Activated T-helper 1 cell treated with anti-CD3 and anti-CD28 coated beads, Interleukin-12 subunit alpha, Interleukin-12 subunit beta, Interleukin-2, Interleukin-4 antibody, amounts not matched to agents 30 ng/mL and 10 ng/mL and 1 ng/mL, durations not matched to agents 14 hours and 24 hours and 36 hours (primary cell): ENCODE results near the gene ATF5. TPM values are rescaled to one million over a fixed set of nuclear protein-coding genes. Genes with fewer than 3 reads are reported as not detected.
"Not testable (repeated sequence)": the region's sequence is repeated elsewhere in the genome, so short reads cannot be mapped to it uniquely, and the experiment has no call there.

Experiments used
- DNase-seq: peaks from one replicate; pipeline ENCODE4 v3.0.0; 2021; ENCODE audit warnings: low spot score
- H3K27ac Mint-ChIP-seq: one replicate; pipeline ENCODE4 v1.8.0; 2021; ENCODE audit warnings: mild to moderate bottlenecking, mixed read lengths
- H3K27me3 Mint-ChIP-seq: one replicate; pipeline ENCODE4 v1.8.0; 2022; ENCODE audit warnings: mild to moderate bottlenecking, moderate library complexity, mixed read lengths; ENCODE audit not compliant: insufficient read depth
- H3K36me3 Mint-ChIP-seq: one replicate; pipeline ENCODE4 v1.8.0; 2021; ENCODE audit warnings: low read depth, mixed read lengths
- H3K4me1 Mint-ChIP-seq: one replicate; pipeline ENCODE4 v1.8.0; 2021; ENCODE audit warnings: low read depth, mixed read lengths
- H3K4me3 Mint-ChIP-seq: one replicate; pipeline ENCODE4 v1.8.0; 2021; ENCODE audit warnings: mild to moderate bottlenecking, moderate library complexity, mixed read lengths
- H3K9me3 Mint-ChIP-seq: one replicate; pipeline ENCODE4 v1.8.0; 2021; ENCODE audit warnings: mixed read lengths
- intact Hi-C: fragments of 100-400 bp; cut with micrococcal nuclease; formaldehyde crosslinking; loops from one replicate; pipeline ENCODE4 v1.15.1; 2024
- total RNA-seq: library from RNA; stranded (reverse); gene quantifications from 2 replicates; pipeline ENCODE4 v1.2.3, GENCODE V29; 2022

Gene ATF5
- total RNA-seq, 1 donor from 2014 or later: 52.0 TPM

DNA sequence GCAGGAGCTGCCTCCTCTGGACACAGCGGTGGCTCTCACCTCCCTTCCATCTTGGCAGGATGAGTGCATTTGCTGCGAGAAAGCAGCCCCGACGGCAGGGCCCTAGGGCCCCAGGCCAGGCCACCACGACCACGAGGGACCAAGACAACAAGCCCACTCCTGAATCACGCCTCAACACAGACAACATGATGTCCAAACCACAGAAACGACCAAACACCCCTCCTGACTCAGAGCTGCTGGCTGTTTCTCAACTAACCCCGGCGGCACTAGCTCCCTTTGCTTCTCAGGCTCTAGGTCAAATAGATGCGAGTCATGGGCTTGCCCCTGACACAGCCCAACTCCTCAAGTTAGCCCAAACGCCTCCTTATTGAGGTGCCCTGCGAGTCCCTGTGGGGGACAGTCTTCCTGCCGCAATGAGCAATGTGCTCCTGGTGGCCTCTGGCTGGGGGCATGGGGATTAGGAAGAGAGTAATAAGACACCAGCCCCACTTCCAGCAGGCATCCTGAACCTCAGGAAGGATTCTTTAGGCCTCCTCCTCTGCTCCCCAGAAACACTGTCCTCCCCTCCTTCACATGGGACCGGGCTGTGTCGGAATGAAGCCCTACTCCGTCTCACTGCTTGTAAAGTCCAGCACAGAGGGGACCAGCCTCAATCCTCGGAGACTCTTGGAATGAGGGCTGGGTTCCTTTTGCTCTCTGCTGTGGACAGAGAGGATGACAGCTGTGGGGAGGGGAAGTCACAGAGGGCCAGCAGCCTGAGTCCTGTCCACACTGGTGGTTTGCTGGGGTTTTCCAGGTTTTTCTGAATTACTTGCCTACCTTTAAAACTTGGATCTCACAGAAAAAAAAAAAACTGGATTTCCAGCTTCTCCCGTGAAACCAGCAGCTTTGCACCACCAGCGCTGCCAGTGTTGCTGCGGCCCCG lies 6.9 kb upstream of the ATF5 start:
- peaks cover 56% of the 10 kb centered on the region for H3K36me3 Mint-ChIP-seq
- H3K4me3 Mint-ChIP-seq: no peak overlapping the region
- H3K27me3 Mint-ChIP-seq: no peaks in the 10 kb centered on the region
- H3K27ac Mint-ChIP-seq: peak overlapping the region; percentile 63
- intact Hi-C loops: no loop called here
- H3K4me1 Mint-ChIP-seq: peaks cover 39% of the 10 kb centered on the region
- DNase-seq: no peak
- H3K9me3 Mint-ChIP-seq: no peaks in the 10 kb centered on the region

DNA sequence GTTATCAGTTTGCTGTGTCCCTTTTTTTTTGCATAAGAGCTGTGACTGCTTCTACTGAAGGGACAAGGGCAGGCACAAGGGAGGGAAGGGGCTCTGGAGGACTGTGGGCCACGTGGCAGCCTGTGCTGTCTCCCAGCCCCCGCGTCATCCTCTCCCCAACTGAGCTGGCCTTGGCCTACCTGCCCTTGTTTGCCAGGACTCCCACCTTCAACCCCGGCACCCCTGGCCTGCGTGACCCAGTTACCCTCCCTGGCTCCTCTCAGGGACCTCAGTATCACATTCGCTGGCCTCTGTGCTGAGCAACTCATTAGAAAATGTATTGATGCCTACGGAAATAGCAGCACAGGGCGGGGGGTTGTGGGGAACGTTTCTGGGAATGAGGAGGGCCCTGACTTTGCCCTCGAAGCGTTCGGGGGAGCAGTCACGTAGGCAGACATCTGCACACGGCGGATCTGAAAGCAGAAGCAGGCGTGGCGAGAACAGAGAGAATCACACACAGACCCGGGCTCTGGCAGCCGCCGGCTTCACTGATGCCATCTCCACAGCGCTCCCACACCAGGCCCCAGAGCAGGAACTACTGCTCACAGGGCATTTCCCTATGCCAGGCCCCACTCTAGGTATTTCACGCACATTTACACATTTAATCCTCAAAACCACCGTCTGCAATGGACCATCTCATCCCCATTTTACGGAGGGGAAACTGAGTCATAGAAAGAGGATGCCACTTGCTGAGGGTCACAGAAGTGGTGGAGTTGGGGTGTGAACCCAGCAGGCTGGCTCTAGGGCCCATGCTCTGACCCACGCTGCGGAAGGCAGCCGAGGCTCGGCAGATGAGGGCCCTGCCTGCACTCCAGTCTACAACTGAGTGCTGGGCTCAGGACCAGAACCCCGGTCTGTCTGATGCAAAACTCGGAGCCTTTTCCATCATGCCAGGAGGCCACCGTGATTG lies 5.7 kb upstream of the ATF5 start:
- Mint-ChIP-seq H3K36me3 (peaks cover 59% of the 10 kb centered on the region), H3K27me3 (no peaks in the 10 kb centered on the region), H3K4me3 (no peak overlapping the region), H3K9me3 (no peaks in the 10 kb centered on the region), H3K4me1 (peaks cover 44% of the 10 kb centered on the region), H3K27ac (peak overlapping the region; percentile 23)
- DNase-seq: no peak
- intact Hi-C loops: no loop called here

DNA sequence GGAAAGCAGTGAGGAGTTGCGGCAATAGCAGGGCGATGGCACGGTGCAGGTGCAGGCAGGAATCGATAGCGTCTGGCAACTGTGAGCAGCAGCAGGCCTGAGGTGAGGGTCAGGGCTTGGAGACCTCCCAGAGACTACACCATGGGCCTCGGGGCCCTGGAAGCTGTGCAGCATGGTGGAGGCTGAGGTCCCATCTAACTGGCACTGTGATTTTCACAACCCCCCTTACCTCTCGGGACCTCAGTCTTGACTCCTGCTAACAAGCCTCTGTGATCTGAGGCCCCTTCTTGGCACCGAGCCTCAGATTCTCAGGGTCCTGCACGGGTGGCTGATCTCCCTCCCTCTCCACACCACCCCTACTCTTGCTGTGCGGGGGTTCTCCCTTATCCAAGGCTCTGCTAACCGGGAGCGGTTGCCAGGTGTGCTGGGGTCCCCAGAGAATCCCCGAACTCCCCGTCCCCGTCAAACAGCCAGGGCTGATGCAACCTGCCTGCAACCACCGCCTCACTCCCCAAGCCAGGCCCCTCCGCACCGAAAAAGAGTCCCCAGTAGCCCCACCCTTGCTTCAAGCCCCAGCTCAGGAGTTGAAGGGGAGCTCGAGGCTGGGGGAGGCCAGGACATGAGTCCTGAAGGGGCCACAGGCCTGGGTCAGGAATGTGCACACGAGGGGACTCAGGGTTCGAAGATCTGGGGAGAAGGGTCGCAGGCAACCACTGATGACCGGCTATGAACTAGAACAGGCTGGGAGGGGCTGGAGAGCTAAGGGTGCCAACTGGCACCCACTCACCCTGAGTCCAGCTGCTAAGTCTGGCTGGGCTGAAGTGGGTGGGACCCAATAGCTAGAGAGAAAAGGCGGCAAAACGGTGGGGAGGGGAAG lies 4.8 kb upstream of the ATF5 start:
- intact Hi-C loops: no loop called here
- Mint-ChIP-seq H3K4me3 (no peak overlapping the region), H3K27ac (peak overlapping the region; percentile 23), H3K36me3 (peaks cover 60% of the 10 kb centered on the region), H3K4me1 (peaks cover 43% of the 10 kb centered on the region), H3K27me3 (no peaks in the 10 kb centered on the region), H3K9me3 (no peaks in the 10 kb centered on the region)
- no peak for DNase-seq

DNA sequence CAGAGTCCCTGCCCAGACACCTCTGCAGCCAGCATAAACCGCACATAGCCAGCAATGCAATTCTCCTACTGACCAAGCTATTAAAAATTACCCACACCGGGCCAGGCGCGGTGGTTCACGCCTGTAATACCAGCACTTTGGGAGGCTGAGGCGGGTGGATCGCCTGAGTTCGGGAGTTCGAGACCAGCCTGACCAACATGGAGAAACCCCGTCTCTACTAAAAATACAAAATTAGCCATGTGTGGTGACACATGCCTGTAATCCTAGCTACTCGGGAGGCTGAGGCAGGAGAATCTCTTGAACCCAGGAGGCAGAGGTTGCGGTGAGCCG lies 4.2 kb upstream of the ATF5 start:
- DNase-seq, H3K27me3 Mint-ChIP-seq, H3K9me3 Mint-ChIP-seq, H3K27ac Mint-ChIP-seq, intact Hi-C loops, H3K4me3 Mint-ChIP-seq: not testable (repeated sequence)
- H3K36me3 Mint-ChIP-seq: peaks cover 61% of the 10 kb centered on the region
- H3K4me1 Mint-ChIP-seq: peaks cover 42% of the 10 kb centered on the region

DNA sequence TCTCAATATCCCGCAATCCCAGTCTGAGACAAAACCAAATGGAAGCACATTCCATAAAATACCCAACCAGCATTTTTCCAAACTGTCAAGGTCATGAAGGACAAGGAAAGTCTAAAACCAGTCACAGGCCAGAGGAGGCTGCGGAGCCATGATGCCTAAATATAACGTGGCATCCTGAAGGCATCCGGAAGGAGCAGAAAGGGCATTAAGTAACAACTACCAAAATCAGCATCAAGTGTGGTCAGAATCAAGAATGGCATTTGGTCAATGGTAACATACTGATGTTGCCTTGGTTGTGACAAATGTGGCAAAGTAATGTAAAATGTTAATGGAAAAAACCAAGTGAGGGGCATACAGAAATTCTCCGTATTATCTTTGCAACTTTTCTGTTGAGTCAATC lies 3.5 kb upstream of the ATF5 start:
- no peak overlapping the region for H3K27ac Mint-ChIP-seq
- H3K36me3 Mint-ChIP-seq: peaks cover 62% of the 10 kb centered on the region
- no peaks in the 10 kb centered on the region for H3K27me3 Mint-ChIP-seq
- no peaks in the 10 kb centered on the region for H3K9me3 Mint-ChIP-seq
- peaks cover 49% of the 10 kb centered on the region for H3K4me1 Mint-ChIP-seq
- intact Hi-C loops: no loop called here
- no peak for DNase-seq
- H3K4me3 Mint-ChIP-seq: peak overlapping the region; percentile 59

DNA sequence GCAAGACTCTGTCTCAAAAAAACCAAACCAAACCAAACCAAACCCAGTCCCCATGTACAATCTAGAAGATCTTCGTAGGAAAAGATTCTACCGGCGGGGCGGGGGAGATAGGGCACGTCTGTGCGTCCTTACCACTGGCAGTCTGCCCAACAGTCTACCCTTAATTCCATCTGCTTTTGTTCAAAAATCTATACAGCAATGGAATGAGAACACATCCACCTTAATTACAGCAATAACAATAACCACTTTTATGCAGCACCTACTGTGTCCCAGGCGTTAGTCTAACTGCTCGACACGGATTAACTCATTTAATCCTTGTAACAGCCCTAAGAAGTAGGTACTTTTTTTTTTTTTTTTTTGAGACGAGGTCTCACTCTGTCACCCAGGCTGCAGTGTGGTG lies 2.5 kb upstream of the ATF5 start:
- Mint-ChIP-seq H3K4me3 (peak overlapping the region; percentile 47), H3K27me3 (no peaks in the 10 kb centered on the region), H3K27ac (peak overlapping the region; percentile 34), H3K9me3 (no peaks in the 10 kb centered on the region), H3K36me3 (peaks cover 61% of the 10 kb centered on the region), H3K4me1 (peaks cover 59% of the 10 kb centered on the region)
- intact Hi-C loops: no loop called here
- no peak for DNase-seq

DNA sequence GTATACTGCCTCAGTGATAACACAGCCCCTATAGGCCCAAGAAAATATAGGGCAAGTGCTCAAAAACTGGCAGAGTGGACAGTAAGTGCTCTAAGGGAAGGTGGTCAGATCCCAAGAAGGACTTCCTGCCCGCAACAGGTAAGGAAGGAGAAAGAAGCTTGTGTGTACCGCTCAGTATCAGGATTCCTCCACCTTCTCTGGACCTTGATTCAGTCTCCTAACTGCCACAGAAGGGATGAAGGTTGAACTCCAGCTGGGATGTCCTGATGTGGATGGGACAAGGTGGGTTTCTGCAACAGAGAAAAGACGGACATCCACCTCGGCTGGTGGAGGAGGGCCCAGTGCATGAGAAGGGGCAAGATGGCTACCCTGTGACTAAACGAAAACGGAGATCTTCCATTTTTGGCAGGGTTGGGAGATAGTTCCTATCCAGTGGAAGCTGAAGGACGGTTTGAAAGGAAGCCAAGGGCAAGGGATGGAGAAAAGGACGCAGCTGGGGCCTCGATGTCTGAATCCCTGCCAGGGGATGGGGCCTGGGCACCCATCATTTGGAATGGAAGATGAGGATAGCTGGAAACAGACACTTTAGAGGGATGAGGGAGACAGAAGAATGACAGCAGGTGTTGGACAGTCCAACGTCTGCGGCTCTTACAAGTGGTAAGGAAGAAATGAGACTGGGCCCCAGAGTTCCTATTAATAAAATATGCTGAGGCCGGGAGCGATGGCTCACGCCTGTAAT lies 1.3 kb upstream of the ATF5 start:
- Mint-ChIP-seq H3K4me1 (peaks cover 59% of the 10 kb centered on the region), H3K27ac (peak overlapping the region; percentile 96)
- intact Hi-C loops: loop anchor here (2.0 kb wide), 1 partner anchor 59 kb away; no protein-coding TSS in a partner anchor

DNA sequence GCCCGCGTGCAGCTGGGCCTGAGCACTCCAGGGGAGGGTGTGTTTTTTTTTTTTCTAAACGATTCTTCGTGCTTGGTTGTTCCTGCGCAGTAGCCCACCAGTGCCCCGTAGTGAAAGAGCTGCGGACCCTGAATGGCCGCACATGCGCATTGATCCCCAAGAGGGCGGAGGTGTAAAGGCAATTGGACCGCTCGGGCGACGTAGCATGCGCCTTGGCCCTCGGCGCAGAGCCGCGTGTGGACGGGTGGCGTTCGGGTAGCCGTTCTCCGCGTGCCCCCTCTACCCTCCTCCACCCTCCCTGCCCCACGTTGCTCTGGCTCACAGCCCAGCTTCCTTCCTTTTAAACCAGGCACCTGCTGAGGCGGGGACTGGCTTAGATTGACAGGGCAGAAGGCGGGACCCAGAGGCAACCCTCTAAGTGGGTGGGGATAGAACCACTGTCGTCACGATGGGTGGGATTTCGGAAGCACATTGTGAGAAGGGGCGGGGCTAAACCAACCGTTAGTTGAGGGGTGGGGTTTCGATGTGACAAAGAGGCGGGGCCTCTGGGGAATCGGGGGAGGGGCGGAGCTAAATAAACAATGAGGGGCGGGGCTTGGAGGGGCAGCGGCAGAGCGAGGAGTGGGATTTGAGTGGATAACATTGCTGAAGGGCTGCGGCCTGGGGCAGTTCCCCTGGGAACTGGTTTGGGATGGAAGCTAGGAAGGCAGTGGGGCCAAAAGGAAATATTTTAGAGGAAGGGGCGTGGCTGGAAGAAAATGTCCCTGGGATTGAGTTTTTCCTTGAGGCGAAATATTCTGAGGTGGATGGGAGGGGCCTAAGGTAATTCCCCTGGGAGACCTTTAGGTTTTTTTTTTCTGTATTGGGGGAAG lies 842 bp downstream of the ATF5 start:
- Mint-ChIP-seq H3K27ac (peak overlapping the region; percentile 100), H3K27me3 (peaks cover 2% of the 10 kb centered on the region), H3K4me1 (peaks cover 49% of the 10 kb centered on the region), H3K36me3 (peaks cover 59% of the 10 kb centered on the region), H3K4me3 (peak overlapping the region; percentile 97), H3K9me3 (peaks cover 4% of the 10 kb centered on the region)
- DNase-seq: peak; percentile 89
- intact Hi-C loops: loop anchor here (1.0 to 2.0 kb wide), 11 partner anchors 19 to 164 kb away; partner anchors contain the start of genes AKT1S1, FUZ, PNKP and TBC1D17

More for the DNA sequence above, 1.3 kb upstream of the ATF5 start:
- H3K27me3 Mint-ChIP-seq: no peaks in the 10 kb centered on the region
- peak overlapping the region; percentile 97 for H3K4me3 Mint-ChIP-seq
- H3K36me3 Mint-ChIP-seq: peaks cover 66% of the 10 kb centered on the region
- H3K9me3 Mint-ChIP-seq: peaks cover 4% of the 10 kb centered on the region
- no peak for DNase-seq

DNA sequence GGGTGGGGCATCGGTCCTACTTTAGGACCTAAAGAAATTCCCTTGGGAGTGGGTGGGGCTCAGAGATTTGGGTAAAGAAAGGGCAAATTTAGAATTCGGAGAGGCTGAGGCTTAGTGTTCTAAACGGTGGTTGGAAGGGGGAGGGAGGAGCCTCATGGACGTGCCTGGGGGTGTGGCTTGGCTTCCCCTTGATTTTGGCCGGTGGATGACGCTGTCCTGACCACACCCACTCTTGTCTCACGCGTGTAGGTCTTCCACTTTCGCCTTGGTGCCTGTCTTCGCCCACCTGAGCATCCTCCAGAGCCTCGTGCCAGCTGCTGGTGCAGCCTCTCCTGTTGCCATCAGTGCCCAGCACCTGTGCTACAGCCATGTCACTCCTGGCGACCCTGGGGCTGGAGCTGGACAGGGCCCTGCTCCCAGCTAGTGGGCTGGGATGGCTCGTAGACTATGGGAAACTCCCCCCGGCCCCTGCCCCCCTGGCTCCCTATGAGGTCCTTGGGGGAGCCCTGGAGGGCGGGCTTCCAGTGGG lies 1.5 kb downstream of the ATF5 start:
- intact Hi-C loops: loop anchor here (1.0 kb wide), 5 partner anchors 74 to 164 kb away; partner anchors contain the start of genes FUZ and VRK3
- H3K4me1 Mint-ChIP-seq: peaks cover 44% of the 10 kb centered on the region
- H3K36me3 Mint-ChIP-seq: peaks cover 55% of the 10 kb centered on the region
- peak overlapping the region; percentile 97 for H3K4me3 Mint-ChIP-seq
- peak overlapping the region; percentile 43 for H3K27ac Mint-ChIP-seq
- no peak for DNase-seq
- peaks cover 2% of the 10 kb centered on the region for H3K27me3 Mint-ChIP-seq
- H3K9me3 Mint-ChIP-seq: peaks cover 4% of the 10 kb centered on the region

DNA sequence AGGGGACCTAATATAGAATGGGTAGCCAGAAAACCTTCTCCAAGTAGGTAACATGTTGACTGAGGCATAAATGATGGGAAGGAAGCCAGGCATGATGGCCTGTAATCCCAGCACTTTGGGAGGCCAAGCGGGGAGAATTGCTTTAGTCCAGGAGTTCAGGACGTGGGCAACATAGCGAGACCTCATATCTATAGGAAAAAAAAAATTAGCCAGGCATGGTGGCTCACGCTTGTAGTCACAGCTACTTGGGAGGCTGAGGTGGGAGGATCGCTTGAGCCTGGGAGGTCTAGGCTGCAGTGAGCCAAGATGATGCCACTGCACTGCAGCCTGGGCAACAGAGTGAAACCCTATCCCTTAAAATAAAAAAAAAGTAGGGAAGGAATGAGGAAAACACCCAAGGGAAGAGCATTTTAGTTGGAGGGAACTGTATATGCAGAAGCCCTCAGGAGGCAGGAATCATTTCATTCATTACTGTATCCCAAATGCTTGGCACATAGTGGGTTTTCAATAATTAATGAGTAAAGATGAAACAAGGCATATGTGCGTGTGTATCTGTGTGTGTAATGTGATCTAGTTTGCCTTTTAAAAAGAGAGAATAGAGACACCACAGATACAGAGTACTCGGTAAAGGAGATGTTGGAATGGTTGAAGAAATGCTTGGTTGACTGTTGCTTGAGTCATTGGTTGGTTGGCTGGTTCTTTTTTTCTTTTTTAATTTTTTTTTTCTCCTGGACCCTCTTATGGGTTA lies 2.5 kb downstream of the ATF5 start:
- intact Hi-C loops: no loop called here
- Mint-ChIP-seq H3K4me3 (peak overlapping the region; percentile 32), H3K4me1 (peaks cover 41% of the 10 kb centered on the region), H3K27me3 (peaks cover 4% of the 10 kb centered on the region), H3K27ac (no peak overlapping the region), H3K36me3 (peaks cover 51% of the 10 kb centered on the region), H3K9me3 (peaks cover 4% of the 10 kb centered on the region)
- no peak for DNase-seq
